ENCODE measurements around the gene AP1M2.
"Not testable (repeated sequence)": the region's sequence is repeated elsewhere in the genome, so short reads cannot be mapped to it uniquely, and the experiment has no call there.

AP1M2 gene

GRCh38 chr19:10562609-10563008 lies 24.5 kb downstream of the AP1M2 start:
- no peak for DNase-seq

- no peak for DNase-seq
Observed at GRCh38 chr19:10560154-10560553, 27.0 kb downstream of the AP1M2 start.

- no peak for DNase-seq
Observed at GRCh38 chr19:10557603-10558197, 29.4 kb downstream of the AP1M2 start.

- no peak for DNase-seq
Observed at GRCh38 chr19:10555610-10555973, 31.5 kb downstream of the AP1M2 start.

GRCh38 chr19:10554760-10555609 lies 32.1 kb downstream of the AP1M2 start:
- no peak for DNase-seq

- DNase-seq, result peak; percentile 60
Observed at GRCh38 chr19:10553943-10554381, 33.1 kb downstream of the AP1M2 start.

- peak; percentile 45 for DNase-seq
Observed at GRCh38 chr19:10553087-10553667, 33.9 kb downstream of the AP1M2 start.

- no peak for DNase-seq
Observed at GRCh38 chr19:10552510-10553053, 34.5 kb downstream of the AP1M2 start.

- DNase-seq, result no peak
Observed at GRCh38 chr19:10551698-10552301, 35.3 kb downstream of the AP1M2 start.

- DNase-seq, result not testable (repeated sequence)
Observed at GRCh38 chr19:10551006-10551405, 36.1 kb downstream of the AP1M2 start.

- DNase-seq, result no peak
Observed at GRCh38 chr19:10550336-10550735, 36.8 kb downstream of the AP1M2 start.

- DNase-seq, result no peak
Observed at GRCh38 chr19:10549733-10550132, 37.4 kb downstream of the AP1M2 start.

- no peak for DNase-seq
Observed at GRCh38 chr19:10548746-10549276, 38.3 kb downstream of the AP1M2 start.

GRCh38 chr19:10546817-10547216 lies 40.3 kb downstream of the AP1M2 start:
- DNase-seq, result no peak

GRCh38 chr19:10544753-10545251 lies 42.3 kb downstream of the AP1M2 start:
- DNase-seq, result no peak

- peak; percentile 35 for DNase-seq
Observed at GRCh38 chr19:10544242-10544752, 42.8 kb downstream of the AP1M2 start.

- peak; percentile 90 for DNase-seq
Observed at GRCh38 chr19:10543420-10544241, 43.5 kb downstream of the AP1M2 start, which contains the start of gene ATG4D. Gene ATG4D (plus strand): TSS chr19:10543904. CDS start chr19:10544091, 187 bp downstream.

- DNase-seq, result no peak
Observed at GRCh38 chr19:10543059-10543419, 44.1 kb downstream of the AP1M2 start.

- DNase-seq, result not testable (repeated sequence)
Observed at GRCh38 chr19:10539016-10539415, 48.1 kb downstream of the AP1M2 start.

- DNase-seq, result no peak
Observed at GRCh38 chr19:10538204-10538983, 48.7 kb downstream of the AP1M2 start.

GRCh38 chr19:10537668-10538067 lies 49.4 kb downstream of the AP1M2 start:
- DNase-seq, result no peak
